ENCODE measurements around the gene OSBPL2.

GRCh38 chr20:62206388-62206775, 31.9 kb upstream of the OSBPL2 start:
- TF ChIP-seq CTCF (IDR thresholded peaks at IDR 0.05): no peak
- no peak for TF ChIP-seq POLR2A (IDR thresholded peaks at IDR 0.05)
